GM06990 (cell line): ENCODE results near the gene CCM2.
A peak's percentile ranks its signal among the peaks of the same experiment; 100 is the strongest.
"Not testable (repeated sequence)": the region's sequence is repeated elsewhere in the genome, so short reads cannot be mapped to it uniquely, and the experiment has no call there.

ENCODE experiments used
- DNase-seq: peaks from one replicate; pipeline ENCODE4 v3.0.0-alpha.2; 2011; ENCODE audit not compliant: insufficient read length; ENCODE audit errors: extremely low read depth
- H3K27me3 ChIP-seq: replicated peaks from 2 replicates; pipeline ENCODE4 v1.6.0; 2011; ENCODE audit warnings: low read length; ENCODE audit not compliant: control insufficient read depth, insufficient read depth
- H3K36me3 ChIP-seq: 2 replicates; pipeline ENCODE4 v1.5.1; 2011; ENCODE audit warnings: low read length; ENCODE audit not compliant: control insufficient read depth, insufficient read depth
- H3K4me3 ChIP-seq: replicated peaks from 2 replicates; pipeline ENCODE4 v1.5.1; 2011; ENCODE audit warnings: low read depth, mild to moderate bottlenecking, control low read depth, low read length
- TF ChIP-seq, protein P1 (sequence below): IDR thresholded peaks from 2 replicates; pipeline ENCODE4 v1.5.1; 2011; ENCODE audit warnings: low read length, control low read depth, mild to moderate bottlenecking, inconsistent platforms; ENCODE audit not compliant: insufficient read depth, poor library complexity, severe bottlenecking

The CCM2 gene

DNA sequence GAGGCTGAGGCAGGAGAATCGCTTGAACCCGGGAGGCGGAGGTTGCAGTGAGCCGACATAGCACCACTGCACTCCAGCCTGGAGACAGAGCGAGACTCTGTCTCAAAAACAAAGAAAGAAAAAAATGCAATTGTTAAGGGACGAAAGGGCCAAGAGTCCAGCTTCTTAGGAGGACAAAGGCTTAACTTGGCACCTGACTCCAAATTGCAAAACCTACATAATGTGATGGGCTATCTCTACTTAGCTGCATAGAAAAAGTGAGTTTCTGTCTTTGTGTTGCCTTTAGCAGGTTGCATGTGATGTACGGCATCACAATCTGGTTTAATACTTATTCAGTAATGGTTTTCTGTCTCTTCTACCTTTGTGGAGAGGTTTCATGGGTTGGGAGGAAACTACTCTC, 12.5 kb upstream of the CCM2 start:
- H3K4me3 ChIP-seq = peak overlapping the region; percentile 92
- peaks cover 22% of the 10 kb centered on the region for H3K36me3 ChIP-seq
- no peaks in the 10 kb centered on the region for H3K27me3 ChIP-seq
- DNase-seq = no peak
- TF ChIP-seq, protein P1, sequence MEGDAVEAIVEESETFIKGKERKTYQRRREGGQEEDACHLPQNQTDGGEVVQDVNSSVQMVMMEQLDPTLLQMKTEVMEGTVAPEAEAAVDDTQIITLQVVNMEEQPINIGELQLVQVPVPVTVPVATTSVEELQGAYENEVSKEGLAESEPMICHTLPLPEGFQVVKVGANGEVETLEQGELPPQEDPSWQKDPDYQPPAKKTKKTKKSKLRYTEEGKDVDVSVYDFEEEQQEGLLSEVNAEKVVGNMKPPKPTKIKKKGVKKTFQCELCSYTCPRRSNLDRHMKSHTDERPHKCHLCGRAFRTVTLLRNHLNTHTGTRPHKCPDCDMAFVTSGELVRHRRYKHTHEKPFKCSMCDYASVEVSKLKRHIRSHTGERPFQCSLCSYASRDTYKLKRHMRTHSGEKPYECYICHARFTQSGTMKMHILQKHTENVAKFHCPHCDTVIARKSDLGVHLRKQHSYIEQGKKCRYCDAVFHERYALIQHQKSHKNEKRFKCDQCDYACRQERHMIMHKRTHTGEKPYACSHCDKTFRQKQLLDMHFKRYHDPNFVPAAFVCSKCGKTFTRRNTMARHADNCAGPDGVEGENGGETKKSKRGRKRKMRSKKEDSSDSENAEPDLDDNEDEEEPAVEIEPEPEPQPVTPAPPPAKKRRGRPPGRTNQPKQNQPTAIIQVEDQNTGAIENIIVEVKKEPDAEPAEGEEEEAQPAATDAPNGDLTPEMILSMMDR = no peak

DNA sequence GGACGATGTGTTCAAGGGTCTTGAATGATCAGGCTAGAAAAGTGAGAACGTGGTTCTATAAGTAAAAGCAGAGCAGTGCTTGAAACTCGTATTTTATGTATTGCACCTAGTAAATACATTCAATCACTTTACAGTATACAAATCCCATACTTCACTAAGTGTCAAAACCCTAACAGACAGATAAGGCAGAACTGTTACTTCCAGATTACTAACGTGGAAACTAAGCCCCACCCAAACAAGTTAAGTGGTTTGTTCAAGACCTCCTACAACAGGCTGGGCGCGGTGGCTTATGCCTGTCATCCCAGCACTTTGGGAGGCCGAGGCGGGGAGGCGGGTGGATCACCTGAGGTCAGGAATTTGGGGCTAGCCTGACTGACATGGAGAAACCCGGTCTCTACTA, 12.0 kb upstream of the CCM2 start:
- TF ChIP-seq, protein P1 = no peak
- peaks cover 17% of the 10 kb centered on the region for H3K36me3 ChIP-seq
- H3K27me3 ChIP-seq = no peaks in the 10 kb centered on the region
- DNase-seq = no peak
- H3K4me3 ChIP-seq = no peak overlapping the region

DNA sequence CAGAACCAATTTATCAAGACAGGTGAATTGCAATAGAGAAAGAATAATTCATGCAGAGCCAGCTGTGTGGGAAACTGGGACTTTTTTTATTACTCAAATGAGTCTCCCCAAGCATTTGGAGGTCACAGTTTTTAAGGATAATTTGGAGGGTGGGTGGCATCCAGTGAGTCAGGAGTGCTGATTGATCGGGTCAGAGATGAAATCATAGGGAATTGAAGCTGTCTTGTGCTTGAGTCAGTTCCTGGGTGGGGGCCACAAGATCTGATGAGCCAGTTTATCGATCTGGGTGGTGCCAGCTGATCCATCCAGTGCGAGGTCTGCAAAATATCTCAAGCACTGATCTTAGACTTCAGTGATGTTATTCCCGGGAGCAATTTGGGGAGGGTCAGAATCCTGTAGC, 11.3 kb upstream of the CCM2 start:
- DNase-seq = no peak
- Histone ChIP-seq H3K4me3 (no peak overlapping the region), H3K36me3 (peaks cover 10% of the 10 kb centered on the region), H3K27me3 (no peaks in the 10 kb centered on the region)
- TF ChIP-seq, protein P1 = no peak

DNA sequence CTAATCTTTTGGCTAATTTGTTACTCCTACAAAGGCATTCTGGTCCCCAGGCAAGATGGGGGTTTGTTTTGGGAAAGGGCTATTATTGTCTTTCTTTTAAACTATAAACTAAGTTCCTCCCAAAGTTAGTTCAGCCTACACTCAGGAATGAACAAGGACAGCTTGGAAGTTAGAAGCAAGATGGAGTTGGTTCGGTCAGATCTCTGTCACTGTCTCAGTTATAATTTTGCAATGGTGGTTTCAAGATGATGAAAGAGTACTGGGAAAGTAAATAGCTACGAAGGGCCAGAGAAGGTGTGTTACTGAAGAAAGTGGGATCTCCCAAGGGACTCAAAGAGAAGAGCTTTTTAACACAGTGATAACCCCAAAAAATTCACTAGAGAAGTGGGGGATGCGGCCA, 10.9 kb upstream of the CCM2 start:
- TF ChIP-seq, protein P1 = no peak
- peaks cover 6% of the 10 kb centered on the region for H3K36me3 ChIP-seq

DNA sequence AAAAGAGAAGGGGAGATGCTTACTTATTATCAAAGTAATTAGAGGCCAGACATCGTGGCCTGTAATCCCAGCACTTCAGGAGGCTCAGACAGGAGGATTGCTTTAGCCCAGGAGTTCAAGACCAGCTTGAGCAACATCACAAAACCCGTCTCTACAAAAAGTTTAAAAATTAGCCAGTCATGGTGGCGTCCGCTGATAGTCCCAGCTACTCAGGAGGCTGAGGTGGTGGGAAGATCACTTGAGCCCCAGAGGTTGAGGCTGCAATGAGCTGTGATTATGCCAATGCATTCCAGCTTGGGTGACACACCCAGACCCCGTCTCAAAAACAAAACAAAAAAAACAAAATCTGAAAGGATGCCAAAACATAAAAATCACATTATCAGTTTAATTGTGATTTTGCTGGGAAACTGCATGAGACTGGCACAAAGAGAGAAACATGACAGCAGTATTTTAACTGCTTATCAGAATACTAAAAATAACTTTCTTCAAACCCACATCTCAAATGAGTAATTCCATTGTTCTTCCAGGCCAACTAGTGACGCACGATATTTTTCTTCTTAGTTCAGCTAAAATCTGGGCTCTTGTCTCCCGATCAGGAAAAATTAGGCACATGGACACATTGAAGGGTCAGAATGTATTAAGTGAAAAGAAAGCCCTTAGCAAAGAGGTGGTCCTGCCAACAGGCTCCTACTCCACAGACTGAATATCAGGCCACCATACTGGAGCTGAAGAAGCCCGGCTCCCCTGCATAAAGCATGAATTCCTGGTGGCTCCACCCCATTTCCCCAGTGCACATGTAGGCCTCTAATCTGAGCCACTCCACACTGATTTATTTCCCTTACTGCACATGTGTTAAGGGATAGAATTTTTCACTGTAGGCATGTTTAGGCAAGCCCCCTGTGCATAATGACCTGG, 9.6 kb upstream of the CCM2 start:
- TF ChIP-seq, protein P1 = no peak
- Histone ChIP-seq H3K4me3 (no peak overlapping the region), H3K36me3 (peaks cover under 1% of the 10 kb centered on the region; the same call in 1 of the 2 replicates), H3K27me3 (no peaks in the 10 kb centered on the region)
- no peak for DNase-seq

More for the DNA sequence above, 10.9 kb upstream of the CCM2 start:
- Histone ChIP-seq H3K27me3 (no peaks in the 10 kb centered on the region), H3K4me3 (no peak overlapping the region)
- DNase-seq = no peak

DNA sequence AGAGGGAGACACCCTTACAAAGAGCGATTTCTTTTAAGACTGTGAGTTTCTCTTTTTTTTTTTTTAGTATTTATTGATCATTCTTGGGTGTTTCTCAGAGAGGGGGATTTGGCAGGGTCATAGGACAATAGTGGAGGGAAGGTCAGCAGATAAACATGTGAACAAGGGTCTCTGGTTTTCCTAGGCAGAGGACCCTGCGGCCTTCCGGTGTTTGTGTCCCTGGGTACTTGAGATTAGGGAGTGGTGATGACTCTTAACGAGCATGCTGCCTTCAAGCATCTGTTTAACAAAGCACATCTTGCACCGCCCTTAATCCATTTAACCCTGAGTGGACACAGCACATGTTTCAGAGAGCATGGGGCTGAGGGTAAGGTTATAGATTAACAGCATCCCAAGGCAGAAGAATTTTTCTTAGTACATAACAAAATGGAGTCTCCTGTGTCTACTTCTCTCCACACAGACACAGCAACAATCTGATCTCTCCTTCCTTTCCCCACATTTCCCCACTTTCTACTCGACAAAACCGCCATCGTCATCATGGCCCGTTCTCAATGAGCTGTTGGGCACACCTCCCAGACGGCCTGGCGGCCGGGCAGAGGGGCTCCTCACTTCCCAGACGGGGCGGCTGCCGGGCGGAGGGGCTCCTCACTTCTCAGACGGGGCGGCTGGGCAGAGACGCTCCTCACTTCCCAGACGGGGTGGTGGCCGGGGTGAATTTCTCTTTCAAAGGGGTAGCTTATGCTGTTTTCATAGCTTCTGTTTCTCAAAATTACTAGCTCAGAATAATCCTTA, 7.8 kb upstream of the CCM2 start:
- H3K27me3 ChIP-seq, H3K4me3 ChIP-seq, DNase-seq, H3K36me3 ChIP-seq: not testable (repeated sequence)
